Esophagus muscularis mucosa (tissue), 3 donors: ENCODE data around the gene SMIM27.

ENCODE experiments used
- CTCF ChIP-seq, 3 experiments: fragments of 200-600 bp in 2 of 3; fragments of 450-650 bp in 1 of 3; sonication (generic) in 2 of 3; IDR thresholded peaks; one replicate each; pipeline ENCODE4 v1.5.1; 2017 to 2019; ENCODE audit warnings: antibody characterized with exemption in 3 of 3, mild to moderate bottlenecking in 2 of 3, moderate library complexity in 1 of 3
- POLR2AphosphoS5 ChIP-seq, 2 donors: sonication (generic); formaldehyde crosslinking; IDR thresholded peaks; one replicate each; pipeline ENCODE4 v1.6.1; 2017; ENCODE audit warnings: antibody characterized with exemption in 2 of 2

GRCh38 chr9:32550562-32551275, 1.4 kb upstream of the SMIM27 start:
- TF ChIP-seq CTCF (IDR thresholded peaks at IDR 0.05) (peak in 1 of 3 experiments; percentile 13), POLR2AphosphoS5 (IDR thresholded peaks at IDR 0.05) (peak; percentile 80 to 90)
